NT2/D1 (cell line): ENCODE results near the gene ADAMTSL2.

ENCODE experiments used
- DNase-seq: peaks from one replicate; pipeline ENCODE4 v3.0.0-alpha.2; 2011; ENCODE audit warnings: low read depth, low spot score
- H3K27me3 ChIP-seq: 2 replicates; pipeline ENCODE4 v1.6.0; 2011; ENCODE audit warnings: mild to moderate bottlenecking; ENCODE audit not compliant: insufficient read length, insufficient read depth
- H3K36me3 ChIP-seq: 2 replicates; pipeline ENCODE4 v1.6.1; 2011; ENCODE audit warnings: mild to moderate bottlenecking, low read length, mixed read lengths; ENCODE audit not compliant: insufficient read depth, insufficient read length
- H3K4me1 ChIP-seq: 2 replicates; pipeline ENCODE4 v1.5.1; 2011; ENCODE audit not compliant: insufficient read depth, insufficient read length
- H3K4me3 ChIP-seq: 2 replicates; pipeline ENCODE4 v1.5.1; 2011; ENCODE audit warnings: low read depth; ENCODE audit not compliant: insufficient read length
- H3K9ac ChIP-seq: 2 replicates; pipeline ENCODE4 v1.6.0; 2011; ENCODE audit warnings: low read depth; ENCODE audit not compliant: insufficient read length
- H3K9me3 ChIP-seq: 2 replicates; pipeline ENCODE4 v1.5.1; 2011; ENCODE audit warnings: mild to moderate bottlenecking, low read length; ENCODE audit not compliant: insufficient read depth
- SUZ12 ChIP-seq: IDR thresholded peaks from 2 replicates; pipeline ENCODE4 v1.6.1; 2011; ENCODE audit not compliant: insufficient read length, insufficient read depth; ENCODE audit errors: extremely low read depth
- YY1 ChIP-seq: IDR thresholded peaks from 2 replicates; pipeline ENCODE4 v1.6.1; 2011; ENCODE audit not compliant: insufficient read length, insufficient read depth
- ZNF274 ChIP-seq: IDR thresholded peaks from 2 replicates; pipeline ENCODE4 v1.6.1; 2011; ENCODE audit warnings: mild to moderate bottlenecking, low read depth, low read length

Gene ADAMTSL2

DNA sequence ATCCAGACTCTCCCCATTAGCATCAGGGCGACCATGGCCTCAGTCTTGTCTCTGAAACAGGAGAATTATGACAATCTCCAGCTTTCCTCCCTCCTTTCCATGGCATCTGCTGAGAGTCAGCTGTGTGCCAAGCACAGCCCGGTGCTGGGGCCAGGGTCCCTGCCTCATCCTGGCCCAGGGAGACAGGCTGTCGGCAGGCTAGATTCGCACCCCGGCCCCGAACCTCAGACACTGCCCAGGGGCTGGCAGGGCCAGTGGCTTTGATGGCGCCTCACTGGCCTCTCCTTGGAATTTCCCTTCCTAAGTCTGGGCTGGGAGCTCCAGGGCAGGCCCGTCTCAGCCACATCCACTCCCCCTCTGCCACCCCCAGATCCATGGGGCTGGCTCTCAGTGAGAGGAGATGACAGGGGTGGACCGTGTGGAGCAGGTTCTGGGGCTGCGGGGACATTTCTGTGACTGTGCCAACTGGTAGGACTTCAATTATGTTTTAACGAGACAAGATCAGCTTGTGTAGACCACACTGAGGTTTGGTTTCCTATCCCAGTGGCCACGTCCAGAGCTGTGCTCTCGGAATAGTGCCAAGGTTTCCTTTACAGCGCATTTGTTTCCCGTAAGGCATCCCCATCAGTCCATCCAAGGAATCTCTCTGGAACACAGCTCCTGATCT lies 59.2 kb downstream of the ADAMTSL2 start:
- Histone ChIP-seq H3K4me3 (no peak overlapping the region), H3K36me3 (no peaks in the 10 kb centered on the region), H3K9ac (no peak overlapping the region), H3K27me3 (no peaks in the 10 kb centered on the region), H3K4me1 (no peaks in the 10 kb centered on the region), H3K9me3 (peaks cover 23% of the 10 kb centered on the region)
- no peak for DNase-seq
- TF ChIP-seq SUZ12 (no peak), YY1 (no peak), ZNF274 (no peak)

DNA sequence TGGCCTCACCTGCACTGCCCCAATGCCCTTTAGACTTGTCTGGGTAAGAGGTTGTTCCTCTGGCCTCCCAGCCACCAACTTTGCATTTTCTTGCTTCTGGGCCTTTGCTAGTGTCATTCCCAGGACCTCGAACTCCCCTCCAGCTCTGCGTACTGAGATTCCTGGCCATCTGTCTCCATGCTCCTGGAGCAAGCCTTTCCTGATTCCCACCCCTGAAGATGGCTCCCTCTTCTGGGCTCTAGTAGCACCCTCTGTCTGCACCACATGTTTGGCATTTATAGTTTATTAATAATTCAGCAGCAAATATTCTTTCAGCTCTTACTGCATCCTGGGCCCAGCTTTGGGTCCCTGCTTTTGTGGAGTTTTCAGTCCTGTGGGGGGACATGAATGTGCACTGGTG lies 59.8 kb downstream of the ADAMTSL2 start:
- TF ChIP-seq ZNF274: no peak
- no peak for TF ChIP-seq YY1
- no peak for TF ChIP-seq SUZ12
- Histone ChIP-seq H3K9me3 (peaks cover 22% of the 10 kb centered on the region), H3K4me3 (no peak overlapping the region), H3K36me3 (no peaks in the 10 kb centered on the region), H3K4me1 (no peaks in the 10 kb centered on the region), H3K27me3 (no peaks in the 10 kb centered on the region), H3K9ac (no peak overlapping the region)
- no peak for DNase-seq

DNA sequence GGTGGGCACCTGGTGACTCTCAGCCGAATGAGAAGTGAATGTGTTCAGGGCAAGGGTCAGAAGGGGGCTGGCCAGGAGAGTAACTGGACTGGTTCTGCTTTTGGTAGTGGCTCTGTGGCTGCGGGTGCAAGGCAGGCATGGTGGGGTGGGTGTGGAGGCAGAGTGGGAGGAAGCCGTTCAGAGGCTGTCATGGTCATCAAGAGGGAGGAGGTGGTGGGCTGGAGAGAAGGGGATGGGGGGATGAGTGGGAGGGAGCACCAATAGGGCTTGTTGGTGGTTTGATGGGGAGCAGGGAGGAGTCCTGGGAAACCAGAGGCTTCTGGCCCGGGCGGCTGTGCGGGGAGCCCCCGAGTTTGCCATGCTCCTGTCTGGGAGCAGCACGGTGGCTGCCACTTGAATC lies 61.4 kb downstream of the ADAMTSL2 start:
- no peak overlapping the region for H3K4me3 ChIP-seq
- peaks cover 22% of the 10 kb centered on the region for H3K9me3 ChIP-seq
- no peaks in the 10 kb centered on the region for H3K27me3 ChIP-seq
- TF ChIP-seq ZNF274: no peak
- no peak for TF ChIP-seq SUZ12
- TF ChIP-seq YY1: no peak
- DNase-seq: no peak
- H3K4me1 ChIP-seq: peaks cover 5% of the 10 kb centered on the region
- no peaks in the 10 kb centered on the region for H3K36me3 ChIP-seq
- no peak overlapping the region for H3K9ac ChIP-seq

DNA sequence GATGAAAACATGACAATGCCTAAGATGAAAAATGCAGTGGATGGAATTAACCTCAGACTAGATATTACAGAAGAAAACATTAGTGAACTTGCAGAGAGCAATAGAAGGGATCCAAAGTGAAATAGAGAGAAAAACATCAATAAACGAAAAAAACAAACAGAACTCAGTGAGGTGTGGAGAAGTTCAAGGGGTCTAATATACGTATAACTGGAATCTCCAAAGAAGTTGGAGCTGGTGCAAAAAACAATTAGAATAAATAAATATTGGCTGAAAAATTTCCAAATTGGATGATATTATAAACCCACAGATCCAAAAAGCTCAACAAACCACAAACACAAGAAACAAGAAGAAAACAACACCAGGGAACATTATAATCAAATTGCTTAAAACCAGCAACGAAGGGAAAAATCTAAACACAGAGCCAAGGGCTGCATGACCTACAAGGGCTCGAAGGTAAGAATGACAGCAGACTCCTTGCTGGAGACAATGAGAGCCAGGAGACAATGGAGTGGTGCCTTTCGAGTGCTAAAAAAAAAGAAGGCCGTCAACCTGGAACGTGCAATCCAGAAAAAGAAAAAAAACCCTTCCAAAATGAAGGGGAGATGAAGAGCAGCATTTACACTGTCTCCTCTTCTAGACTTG lies 62.9 kb downstream of the ADAMTSL2 start:
- Histone ChIP-seq H3K9ac (no peak overlapping the region), H3K4me3 (no peak overlapping the region), H3K36me3 (no peaks in the 10 kb centered on the region), H3K9me3 (peaks cover 22% of the 10 kb centered on the region), H3K4me1 (peaks cover 7% of the 10 kb centered on the region), H3K27me3 (no peaks in the 10 kb centered on the region)
- no peak for DNase-seq
- no peak for TF ChIP-seq SUZ12
- TF ChIP-seq ZNF274: no peak
- TF ChIP-seq YY1: no peak

DNA sequence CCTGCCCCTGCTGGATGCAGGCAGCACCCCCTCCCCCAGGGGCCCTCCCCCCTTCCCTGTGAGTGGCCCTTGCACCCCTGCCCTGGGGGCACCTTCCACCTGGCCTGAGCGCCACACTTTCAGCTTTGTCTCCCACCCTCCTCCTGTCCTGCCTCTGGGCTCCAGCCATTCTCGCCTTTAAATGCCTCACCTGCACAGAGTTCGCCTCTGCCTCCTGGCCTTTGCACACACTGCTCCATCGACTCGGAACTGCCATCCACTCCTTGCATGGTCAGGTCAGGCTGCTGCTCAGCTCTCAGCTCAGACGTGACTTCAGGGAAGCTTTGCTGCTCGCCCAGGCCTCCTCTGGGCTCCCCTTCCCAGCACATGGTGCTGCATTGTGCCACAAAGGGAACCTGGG lies 64.5 kb downstream of the ADAMTSL2 start:
- no peaks in the 10 kb centered on the region for H3K27me3 ChIP-seq
- peaks cover 22% of the 10 kb centered on the region for H3K9me3 ChIP-seq
- no peak for DNase-seq
- H3K9ac ChIP-seq: no peak overlapping the region
- no peak overlapping the region for H3K4me3 ChIP-seq
- no peak for TF ChIP-seq SUZ12
- no peak for TF ChIP-seq YY1
- no peak for TF ChIP-seq ZNF274
- H3K4me1 ChIP-seq: peaks cover 11% of the 10 kb centered on the region
- H3K36me3 ChIP-seq: no peaks in the 10 kb centered on the region

DNA sequence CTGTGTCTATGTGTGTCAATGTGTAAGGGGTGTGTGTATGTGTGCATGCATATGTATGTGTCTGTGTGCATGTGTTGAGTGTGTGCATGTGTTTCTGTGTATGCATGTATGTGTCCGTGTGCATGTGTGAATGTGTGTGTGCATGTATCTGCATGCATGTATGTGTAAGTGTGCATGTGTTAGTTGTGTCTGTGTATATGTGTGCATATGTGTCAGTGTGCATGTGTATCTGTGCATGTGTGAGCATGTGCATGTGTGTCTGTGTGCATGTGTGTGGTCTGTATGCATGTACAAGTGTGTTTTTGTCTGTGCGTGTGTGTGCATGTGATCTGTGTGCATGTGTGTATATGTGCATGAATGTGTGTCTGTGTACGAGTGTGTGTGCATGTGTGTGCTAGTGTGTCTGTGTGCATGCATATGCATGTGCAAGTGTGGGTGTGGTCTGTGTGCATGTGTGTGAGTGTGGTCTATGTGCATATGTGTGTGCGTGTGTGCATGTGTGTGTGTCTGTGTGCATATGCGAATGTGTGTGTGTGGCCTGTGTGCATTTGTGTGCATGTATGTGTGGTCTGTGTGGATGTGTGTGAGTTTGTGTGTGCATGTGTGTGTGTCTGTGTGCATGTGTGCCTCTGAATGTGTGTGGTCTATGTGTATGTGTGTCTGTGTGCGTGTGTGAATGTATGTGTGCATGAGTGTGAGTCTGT lies 65.1 kb downstream of the ADAMTSL2 start:
- no peak overlapping the region for H3K9ac ChIP-seq
- H3K27me3 ChIP-seq: no peaks in the 10 kb centered on the region
- no peak for DNase-seq
- H3K4me1 ChIP-seq: peaks cover 11% of the 10 kb centered on the region
- TF ChIP-seq SUZ12: no peak
- no peak for TF ChIP-seq ZNF274
- TF ChIP-seq YY1: no peak
- no peaks in the 10 kb centered on the region for H3K36me3 ChIP-seq
- peaks cover 22% of the 10 kb centered on the region for H3K9me3 ChIP-seq
- no peak overlapping the region for H3K4me3 ChIP-seq

DNA sequence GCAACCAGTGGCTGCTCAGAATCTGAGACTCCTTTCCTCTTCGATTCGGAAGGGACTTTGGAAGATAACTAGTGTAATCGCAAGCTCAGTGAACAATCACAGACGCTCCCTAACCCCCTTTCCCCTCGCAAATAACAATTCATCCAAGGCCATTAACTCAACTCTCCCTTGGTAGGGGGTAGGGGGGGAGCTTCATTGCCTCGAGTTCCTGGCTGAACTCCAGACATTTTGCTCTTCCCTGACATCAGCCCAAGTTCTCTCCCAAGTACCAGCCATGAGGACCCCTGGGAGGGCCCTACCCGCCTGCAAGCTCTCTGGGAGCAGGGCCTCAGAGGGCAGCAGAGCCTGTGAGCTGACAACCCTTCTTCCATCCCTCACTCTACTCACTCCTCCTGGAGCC lies 66.2 kb downstream of the ADAMTSL2 start:
- DNase-seq: no peak
- no peak overlapping the region for H3K9ac ChIP-seq
- H3K36me3 ChIP-seq: no peaks in the 10 kb centered on the region
- H3K27me3 ChIP-seq: no peaks in the 10 kb centered on the region
- TF ChIP-seq YY1 (no peak), SUZ12 (no peak), ZNF274 (no peak)
- peaks cover 22% of the 10 kb centered on the region for H3K9me3 ChIP-seq
- no peak overlapping the region for H3K4me3 ChIP-seq
- peaks cover 18% of the 10 kb centered on the region for H3K4me1 ChIP-seq
